Stimulated activated CD4-positive, alpha-beta T cell treated with anti-CD3 and anti-CD28 coated beads, TNF-alpha, amount 100 ng/mL, for 48 hours (primary cell): ENCODE measurements around the gene EEPD1.

Experiments
- DNase-seq, 3 donors: peaks; one replicate each; pipeline ENCODE4 v3.0.0-alpha.2; 2020; ENCODE audit warnings: low read depth in 3 of 3

Gene EEPD1

DNA sequence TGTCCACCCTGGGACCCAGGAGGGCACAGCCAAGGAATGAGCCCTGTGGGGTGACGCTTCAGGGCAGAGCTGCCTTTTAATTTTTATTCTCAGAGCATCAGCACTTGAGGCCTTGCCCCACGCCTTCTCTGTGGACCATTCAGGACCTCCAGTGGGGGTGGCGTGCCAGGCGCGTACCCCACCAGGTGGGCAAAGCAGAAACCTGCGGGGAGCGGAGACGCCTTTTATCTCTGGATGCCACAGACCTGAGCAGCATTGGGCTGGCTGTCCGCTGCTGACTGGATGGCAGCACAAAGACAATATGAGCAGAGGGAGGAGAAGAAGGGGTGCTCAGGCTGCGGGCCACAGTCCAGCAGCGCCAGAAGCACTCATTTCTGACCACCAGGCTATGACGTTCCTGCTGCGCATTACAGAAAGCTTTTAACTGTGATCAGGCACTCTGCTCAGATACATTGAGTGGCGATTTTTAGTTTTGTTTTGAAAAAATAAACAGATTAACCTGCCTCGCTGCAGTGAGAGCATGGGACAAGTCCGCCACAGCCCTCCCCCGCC lies 146.2 kb downstream of the EEPD1 start:
- DNase-seq, result no peak

GRCh38 chr7:36299823-36300341 lies 146.8 kb downstream of the EEPD1 start:
- no peak for DNase-seq

DNA sequence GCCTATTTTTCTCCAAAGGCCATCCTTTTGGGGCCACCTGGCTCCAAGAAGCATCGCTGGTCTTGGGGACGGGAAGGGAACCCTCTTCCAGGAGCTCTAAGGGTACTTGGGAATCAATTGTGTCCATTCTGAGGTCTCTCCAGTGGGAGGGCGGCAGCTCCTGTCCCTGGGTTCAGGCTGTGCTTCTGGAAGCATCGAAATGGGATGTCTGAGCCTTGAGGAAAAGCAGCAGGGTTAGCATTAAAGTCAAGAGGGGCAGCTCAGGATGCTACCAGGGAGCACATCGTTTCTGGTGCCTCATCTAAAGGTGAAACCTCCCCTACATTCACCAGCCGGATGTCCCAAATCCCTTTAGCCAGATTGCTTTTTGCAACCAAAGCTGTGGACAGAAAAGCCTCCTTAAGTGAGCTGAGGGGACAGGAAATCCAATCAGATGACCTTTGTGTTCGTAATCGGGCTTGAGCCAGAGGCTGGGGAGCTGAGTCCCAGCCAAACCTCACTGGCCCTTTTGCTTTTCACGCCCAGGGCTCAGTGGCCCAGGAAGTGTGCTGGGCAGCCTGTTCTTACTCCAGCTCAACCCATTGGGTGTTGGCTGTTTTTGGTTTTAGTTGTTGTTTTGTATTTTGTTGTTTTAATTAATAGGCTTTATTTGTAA lies 147.8 kb downstream of the EEPD1 start:
- no peak for DNase-seq

DNA sequence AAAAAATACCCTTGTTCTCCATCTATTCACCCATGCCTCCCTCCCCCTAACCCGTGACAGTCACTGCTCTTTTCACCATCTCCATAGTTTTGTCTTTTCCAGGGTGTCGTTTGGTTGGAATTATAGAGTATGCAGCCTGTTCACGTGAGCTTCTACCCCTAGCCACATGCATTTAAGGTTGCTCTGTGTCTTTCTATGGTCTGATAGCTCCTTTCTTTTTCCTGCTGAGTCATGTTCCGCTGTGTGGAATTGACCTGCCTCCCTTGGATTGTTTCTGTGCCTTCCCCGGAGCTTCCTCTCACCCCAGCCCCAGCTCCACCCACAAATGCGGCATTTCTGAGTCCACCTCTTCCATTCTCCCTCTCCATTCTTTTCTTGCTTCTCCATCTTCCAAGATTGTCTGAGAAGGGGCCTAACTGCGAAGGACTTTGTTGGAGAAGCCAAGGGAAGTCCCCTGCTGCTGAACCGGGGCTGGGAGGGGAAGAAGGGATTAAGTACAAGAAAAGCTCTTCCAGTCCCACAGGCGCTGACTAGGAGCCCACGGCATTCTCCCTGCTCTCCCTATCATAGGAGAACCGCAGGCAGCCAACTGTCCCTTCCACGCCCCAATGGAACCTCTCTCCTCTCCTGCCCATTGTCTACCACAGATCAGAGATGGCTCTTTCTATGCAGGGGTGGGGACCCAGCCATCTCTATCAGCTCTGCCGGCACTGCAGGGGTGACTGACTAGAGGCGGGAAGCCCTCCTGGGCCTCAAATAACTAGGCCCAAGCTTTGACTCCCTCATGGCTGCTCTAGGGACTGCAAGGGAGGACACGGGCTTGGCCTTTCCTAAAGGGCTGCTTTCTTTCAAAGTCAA lies 149.1 kb downstream of the EEPD1 start:
- DNase-seq, result no peak

DNA sequence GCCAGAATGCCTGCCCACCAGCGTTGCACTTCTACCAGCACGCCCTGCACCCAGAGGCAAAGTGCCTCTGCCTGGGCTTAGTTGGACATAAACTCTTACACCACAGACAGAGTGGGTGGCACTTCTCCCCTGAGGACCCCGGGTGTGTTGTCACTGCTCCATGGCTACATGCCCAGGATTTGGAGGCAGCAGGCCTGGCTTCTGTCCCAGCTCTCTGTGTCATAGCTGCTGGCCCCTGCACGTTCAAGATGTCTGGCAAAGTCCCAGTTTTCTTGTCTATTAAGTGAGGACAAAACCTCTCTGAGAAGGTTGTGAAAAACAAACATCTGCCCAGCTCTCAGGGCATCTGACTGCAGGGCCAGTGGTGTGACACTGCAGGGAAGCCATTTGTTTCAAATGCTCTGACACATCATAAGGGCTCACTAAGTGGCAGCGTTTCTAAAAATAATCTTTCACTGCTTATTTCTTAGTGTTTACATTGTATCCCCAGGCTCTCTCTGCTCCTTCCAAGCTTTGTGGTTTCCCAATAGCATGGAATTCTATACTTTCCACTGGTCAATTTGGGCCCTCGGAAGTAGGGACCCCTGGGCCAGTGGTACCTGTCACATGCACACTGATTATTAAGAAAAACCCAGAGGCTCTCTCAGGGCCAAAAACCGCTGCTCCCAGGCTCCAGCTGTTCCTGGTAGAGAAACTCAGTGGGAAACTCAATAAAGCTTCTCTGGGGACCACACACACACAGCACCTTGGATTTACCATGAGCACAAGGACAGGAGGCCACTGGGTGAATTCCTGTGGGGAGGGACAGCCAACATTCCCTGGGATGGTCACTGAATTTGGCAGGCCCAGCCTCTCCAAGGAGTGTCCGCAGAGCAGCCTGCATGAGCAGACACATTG lies 150.4 kb downstream of the EEPD1 start:
- no peak for DNase-seq

DNA sequence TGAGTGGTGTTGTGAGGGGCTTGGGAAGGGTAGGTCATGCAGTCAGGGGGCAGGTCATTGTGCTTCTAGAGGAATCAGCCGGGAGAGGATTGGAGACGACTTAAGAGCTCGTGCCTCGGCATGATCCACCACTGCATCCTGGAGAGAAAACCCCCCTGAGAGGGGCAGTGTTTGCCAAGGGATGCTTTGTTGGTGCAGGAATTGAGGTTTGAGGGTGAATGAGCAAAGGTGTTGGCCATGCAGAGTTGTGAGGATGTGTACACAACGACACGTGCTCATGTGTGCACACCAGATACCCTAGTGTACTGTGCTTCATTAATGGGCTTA lies 151.0 kb downstream of the EEPD1 start:
- no peak for DNase-seq

DNA sequence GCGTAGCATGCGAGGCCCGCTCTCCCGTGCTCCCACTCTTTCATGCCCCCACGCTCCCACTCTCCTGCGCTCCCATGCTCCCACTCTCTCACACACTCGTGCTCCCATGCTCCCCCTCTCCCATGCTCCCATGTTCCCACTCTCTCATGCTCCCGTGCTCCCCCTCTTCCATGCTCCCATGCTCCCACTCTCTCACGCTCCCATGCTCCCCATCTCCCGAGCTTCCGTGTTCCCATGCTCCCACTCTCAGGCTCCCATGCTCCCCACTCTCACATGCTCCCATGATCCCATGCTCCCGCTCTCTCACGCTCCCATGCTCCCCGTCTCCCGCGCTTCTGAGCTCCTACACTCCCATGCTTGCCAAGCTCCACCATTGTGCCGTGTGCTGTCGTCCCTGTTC lies 152.2 kb downstream of the EEPD1 start:
- DNase-seq, result no peak

DNA sequence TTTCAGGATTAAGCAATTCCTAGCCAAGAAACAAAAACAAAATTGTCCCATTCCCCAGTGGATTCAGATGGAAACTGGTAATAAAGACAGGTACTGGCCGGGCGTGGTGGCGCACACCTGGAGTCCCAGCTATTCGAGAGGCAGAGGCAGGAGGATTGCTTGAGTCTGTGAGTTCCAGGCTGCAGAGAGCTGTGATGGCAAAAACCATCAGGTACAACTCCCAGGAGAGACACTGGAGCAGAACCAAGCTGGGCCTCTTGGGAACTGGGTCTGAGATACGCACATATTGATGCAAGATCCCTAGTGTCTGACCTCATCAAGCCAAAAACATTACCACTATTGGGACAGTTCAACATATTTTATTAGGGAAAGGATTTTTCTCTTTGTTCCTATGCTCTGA lies 152.6 kb downstream of the EEPD1 start:
- no peak for DNase-seq

DNA sequence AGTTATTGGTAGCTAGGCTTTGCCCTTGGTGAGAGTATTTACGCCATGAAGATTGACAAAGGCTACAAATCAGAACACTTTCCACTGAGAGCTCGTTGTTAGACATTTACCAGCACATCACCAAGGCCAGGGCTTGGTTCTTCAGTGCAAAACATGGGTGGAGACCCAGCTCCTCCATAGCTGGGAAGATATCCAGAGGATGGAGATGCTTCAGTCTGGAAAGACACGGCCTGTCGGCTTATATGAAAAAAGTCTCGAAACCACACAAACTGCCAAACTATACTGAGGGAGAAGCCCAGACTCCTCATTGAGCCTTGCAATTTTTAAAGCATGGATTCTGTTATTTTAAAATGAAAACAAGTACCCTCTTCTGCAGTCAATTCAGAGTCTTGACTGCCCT lies 153.2 kb downstream of the EEPD1 start:
- no peak for DNase-seq

- DNase-seq, result no peak
These were observed 153.7 kb downstream of the EEPD1 start for GRCh38 chr7:36306722-36307121.

GRCh38 chr7:36308031-36308430 lies 155.0 kb downstream of the EEPD1 start:
- no peak for DNase-seq

- no peak for DNase-seq
These were observed 156.2 kb downstream of the EEPD1 start for GRCh38 chr7:36309301-36309700.

DNA sequence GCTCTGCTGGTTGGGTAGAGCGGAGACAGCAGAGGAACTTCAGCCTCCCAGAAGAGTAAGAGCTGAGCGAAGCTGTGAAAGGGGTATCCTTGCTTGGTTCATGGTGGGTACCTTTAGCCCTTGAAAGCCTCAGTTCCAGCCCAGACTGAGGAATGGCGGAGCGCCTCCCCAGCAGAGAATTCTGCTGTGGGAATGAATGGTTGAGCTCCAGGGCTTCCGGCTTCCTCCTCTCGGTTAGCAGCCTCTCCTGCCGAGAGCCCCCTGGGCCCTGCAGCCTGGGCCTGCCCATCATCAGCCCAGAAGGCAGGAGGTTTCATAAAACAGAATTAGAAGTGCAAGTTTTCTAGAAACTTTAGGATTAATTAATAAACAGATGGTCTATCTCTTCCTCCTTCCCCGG lies 156.7 kb downstream of the EEPD1 start:
- DNase-seq, result no peak

- DNase-seq, result no peak
These were observed 157.8 kb downstream of the EEPD1 start for GRCh38 chr7:36310897-36311296.

GRCh38 chr7:36311539-36311938 lies 158.5 kb downstream of the EEPD1 start:
- DNase-seq, result no peak

- DNase-seq, result no peak
These were observed 159.2 kb downstream of the EEPD1 start for GRCh38 chr7:36312064-36312914.

- no peak for DNase-seq
These were observed 159.9 kb downstream of the EEPD1 start for GRCh38 chr7:36312915-36313334.

DNA sequence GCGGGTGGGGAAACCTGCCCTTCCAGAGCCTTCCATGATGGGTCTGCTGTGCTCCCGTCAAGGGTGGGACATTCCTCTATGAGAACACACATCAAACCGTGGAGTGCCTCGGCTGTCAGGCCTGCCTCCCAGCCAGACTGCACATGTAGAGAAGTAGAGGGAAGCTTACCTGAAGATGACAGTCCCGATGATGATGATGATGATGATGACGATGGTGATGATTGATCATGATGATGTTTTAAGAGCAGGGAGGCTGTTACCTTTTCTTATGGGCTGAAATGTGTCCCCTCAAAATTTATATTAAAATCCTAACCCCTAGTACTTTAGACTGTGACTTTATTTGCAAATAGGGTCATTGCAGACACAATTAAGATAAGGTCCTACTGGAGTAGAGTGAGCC lies 160.6 kb downstream of the EEPD1 start:
- no peak for DNase-seq

GRCh38 chr7:36314491-36314890 lies 161.4 kb downstream of the EEPD1 start:
- no peak for DNase-seq

DNA sequence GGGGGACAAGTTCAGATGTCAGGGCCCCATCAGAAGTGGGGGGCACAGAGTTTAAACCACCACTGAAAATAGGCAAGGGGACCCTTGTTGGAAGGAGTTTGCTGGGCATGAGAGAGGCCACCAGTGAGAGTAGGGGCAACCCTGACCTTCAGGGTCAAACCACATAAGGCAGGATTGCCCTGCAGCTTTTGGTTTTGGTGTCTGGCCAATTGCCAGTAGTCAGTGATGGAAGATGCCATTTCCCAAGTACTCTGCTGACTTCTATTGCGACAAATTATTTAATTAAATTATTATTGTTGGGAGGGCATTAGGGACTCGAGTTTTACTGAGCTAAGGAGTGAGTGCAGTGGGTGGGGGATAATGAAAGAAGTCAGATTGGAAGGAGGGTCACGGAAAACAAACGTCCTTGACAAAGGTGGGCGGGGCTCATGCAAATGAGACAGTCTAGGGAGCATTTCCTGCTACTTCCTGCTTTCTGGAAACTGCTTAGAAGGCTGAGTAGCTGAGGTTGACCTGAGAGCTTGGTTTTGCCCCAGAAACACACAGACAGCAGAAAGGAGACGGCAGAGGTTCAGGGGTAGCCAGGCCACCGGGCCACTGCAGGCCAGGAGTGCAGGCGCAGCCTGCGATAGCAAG lies 162.4 kb downstream of the EEPD1 start:
- DNase-seq, result no peak

DNA sequence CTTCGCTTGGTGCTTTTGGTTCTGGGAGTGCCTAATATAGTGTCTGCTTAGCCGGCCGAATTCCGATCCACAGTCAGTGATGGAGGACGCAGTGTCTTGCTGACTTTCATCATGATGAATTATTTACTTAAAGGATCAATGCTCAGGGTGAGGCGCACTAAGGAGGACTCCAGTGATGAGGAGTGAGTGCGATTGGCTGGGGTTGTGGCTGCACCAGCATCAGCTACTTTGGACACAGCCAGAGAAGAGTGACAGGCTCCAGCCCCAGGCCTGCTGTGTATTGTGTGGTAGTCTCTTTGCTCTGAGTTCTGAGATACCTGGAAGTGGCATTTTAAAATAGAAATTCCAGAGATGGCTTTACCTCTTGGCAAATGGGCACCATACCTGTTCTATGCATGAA lies 163.3 kb downstream of the EEPD1 start:
- no peak for DNase-seq
